Ovary (tissue), 3 donors: ENCODE data around the gene COL8A2.

Experiments used
- CTCF ChIP-seq, 3 donors: fragments of 450-650 bp in 2 of 3; fragments of 200-600 bp in 1 of 3; IDR thresholded peaks; one replicate each; pipeline versions ENCODE4 v1.5.1 to v1.8.0; 2016 to 2022; ENCODE audit warnings: antibody characterized with exemption in 3 of 3, mild to moderate bottlenecking in 1 of 3
- POLR2A ChIP-seq: fragments of 450-650 bp; IDR thresholded peaks from one replicate; pipeline ENCODE4 v1.6.1; 2017; ENCODE audit warnings: antibody characterized with exemption, mild to moderate bottlenecking, moderate library complexity
- donor health status: DM: no; HTN: no; CAD: no.

DNA sequence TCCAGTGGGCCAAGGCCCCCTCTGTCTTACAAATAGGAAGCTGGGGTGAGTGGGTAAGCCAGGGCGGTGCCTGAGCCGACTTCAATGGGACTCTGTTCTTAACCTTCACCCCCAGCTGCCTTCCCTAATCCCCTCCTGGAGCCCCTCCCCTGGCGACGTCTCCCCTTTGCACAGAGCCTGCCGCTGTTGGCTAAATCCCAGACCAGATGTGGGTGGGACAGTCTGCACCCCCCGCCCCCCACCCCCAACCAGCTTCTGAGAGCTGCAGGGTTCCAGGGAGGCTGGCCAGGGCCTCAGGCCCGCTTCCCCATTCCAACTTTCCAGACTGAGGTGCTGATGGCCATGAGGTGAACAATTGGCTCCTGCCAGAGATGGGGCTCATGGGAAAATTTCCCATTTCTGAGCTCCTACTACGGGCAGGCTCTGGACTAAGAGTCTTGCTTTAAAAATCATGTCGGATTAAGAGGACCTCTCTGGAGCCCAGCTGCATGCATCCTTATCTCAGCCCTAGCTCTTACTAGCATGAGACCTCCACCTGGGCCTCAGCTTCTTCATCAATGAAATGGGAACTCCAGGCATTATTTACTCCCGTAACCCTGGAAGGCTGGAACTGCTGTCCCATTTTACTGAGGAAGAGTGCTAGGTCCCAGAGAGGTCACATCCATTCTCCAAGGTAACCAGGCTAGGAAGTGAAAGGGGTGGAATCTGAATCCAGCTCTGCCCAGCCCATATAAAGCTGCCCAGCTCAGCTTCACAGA lies 6.4 kb downstream of the COL8A2 start:
- no peak for TF ChIP-seq CTCF (IDR thresholded peaks at IDR 0.05)
- no peak for TF ChIP-seq POLR2A
